Lung (tissue), 12 donors: ENCODE measurements around the gene EBPL. TPM values are rescaled to one million over a fixed set of nuclear protein-coding genes. Genes with fewer than 3 reads are reported as not detected.

Experiments used
- ATAC-seq: fragments of 200-7000 bp; cut with Tn5 transposase; one replicate; pipeline ENCODE4 v1.9.1; 2020; ENCODE audit warnings: moderate number of reproducible peaks; ENCODE audit not compliant: insufficient read depth, low FRiP score
- DNase-seq, 3 donors: peaks; one replicate each; pipeline ENCODE4 v3.0.0-alpha.2; 2013 to 2017
- H3K27ac ChIP-seq, 2 donors: one replicate each; pipeline ENCODE4 v1.5.1; 2013; ENCODE audit warnings: mild to moderate bottlenecking in 2 of 2, moderate library complexity in 2 of 2, control low read depth in 1 of 2, inconsistent platforms in 1 of 2, low read depth in 1 of 2, low read length in 1 of 2
- H3K27me3 ChIP-seq, 3 donors: one replicate each; pipeline ENCODE4 v1.5.1; 2013; ENCODE audit warnings: low read length in 2 of 3; ENCODE audit not compliant: control insufficient read depth in 3 of 3, insufficient read depth in 3 of 3
- H3K36me3 ChIP-seq, 4 donors: one replicate each; pipeline ENCODE4 v1.5.1; 2013; ENCODE audit warnings: low read length in 4 of 4, mild to moderate bottlenecking in 1 of 4, moderate library complexity in 1 of 4; ENCODE audit not compliant: control insufficient read depth in 4 of 4, insufficient read depth in 4 of 4
- H3K4me1 ChIP-seq, 5 donors: one replicate each; pipeline ENCODE4 v1.5.1; 2013; ENCODE audit warnings: low read length in 5 of 5, mild to moderate bottlenecking in 2 of 5, moderate library complexity in 1 of 5; ENCODE audit not compliant: control insufficient read depth in 5 of 5, insufficient read depth in 5 of 5
- H3K4me3 ChIP-seq: one replicate; pipeline ENCODE4 v1.5.1; 2013; ENCODE audit warnings: mild to moderate bottlenecking, control low read depth, moderate library complexity
- H3K9ac ChIP-seq, 2 donors: one replicate each; pipeline ENCODE4 v1.5.1; 2013; ENCODE audit warnings: low read length in 2 of 2, control low read depth in 1 of 2; ENCODE audit not compliant: insufficient read depth in 1 of 2
- H3K9me3 ChIP-seq, 4 donors: one replicate each; pipeline ENCODE4 v1.5.1; 2013; ENCODE audit warnings: low read length in 3 of 4, mild to moderate bottlenecking in 1 of 4, moderate library complexity in 1 of 4; ENCODE audit not compliant: control insufficient read depth in 4 of 4, insufficient read depth in 3 of 4
- WGBS, 2 donors: extraction: QIAGEN DNeasy Blood & Tissue Kit; methylation state at CpG; one replicate each; pipeline ENCODE4 v1.1.7; 2013; 5-methylcytosine and 5-hydroxymethylcytosine counted together
- polyA plus RNA-seq, 2 donors: library from polyadenylated mRNA; stranded (reverse); fragments of 200-250 nt; gene quantifications; one replicate each; pipeline ENCODE4 v1.2.1, GENCODE V29; 2013
- total RNA-seq, 2 donors: library from RNA; depleted of rRNA in 1 of 2; stranded (reverse); fragments of >200 nt in 1 of 2; gene quantifications; one replicate each; pipeline ENCODE4 v1.2.1, GENCODE V29; 2014 to 2021
- TF ChIP-seq, protein P1 (sequence below): IDR thresholded peaks from 2 replicates; pipeline ENCODE4 v1.5.1; 2012; ENCODE audit warnings: mild to moderate bottlenecking; ENCODE audit errors: control extremely low read depth, extremely low read depth
- donor health status: control.
- donor health status: control.
- donor health status: Bipolar disorder and iron deficiency.
- donor health status: healthy.
- donor health status: DM: yes; HTN: yes; CAD: no.

EBPL gene
- total and polyA plus RNA-seq, 4 donors, result 60.5 to 92.7 (median 70.1) TPM

DNA sequence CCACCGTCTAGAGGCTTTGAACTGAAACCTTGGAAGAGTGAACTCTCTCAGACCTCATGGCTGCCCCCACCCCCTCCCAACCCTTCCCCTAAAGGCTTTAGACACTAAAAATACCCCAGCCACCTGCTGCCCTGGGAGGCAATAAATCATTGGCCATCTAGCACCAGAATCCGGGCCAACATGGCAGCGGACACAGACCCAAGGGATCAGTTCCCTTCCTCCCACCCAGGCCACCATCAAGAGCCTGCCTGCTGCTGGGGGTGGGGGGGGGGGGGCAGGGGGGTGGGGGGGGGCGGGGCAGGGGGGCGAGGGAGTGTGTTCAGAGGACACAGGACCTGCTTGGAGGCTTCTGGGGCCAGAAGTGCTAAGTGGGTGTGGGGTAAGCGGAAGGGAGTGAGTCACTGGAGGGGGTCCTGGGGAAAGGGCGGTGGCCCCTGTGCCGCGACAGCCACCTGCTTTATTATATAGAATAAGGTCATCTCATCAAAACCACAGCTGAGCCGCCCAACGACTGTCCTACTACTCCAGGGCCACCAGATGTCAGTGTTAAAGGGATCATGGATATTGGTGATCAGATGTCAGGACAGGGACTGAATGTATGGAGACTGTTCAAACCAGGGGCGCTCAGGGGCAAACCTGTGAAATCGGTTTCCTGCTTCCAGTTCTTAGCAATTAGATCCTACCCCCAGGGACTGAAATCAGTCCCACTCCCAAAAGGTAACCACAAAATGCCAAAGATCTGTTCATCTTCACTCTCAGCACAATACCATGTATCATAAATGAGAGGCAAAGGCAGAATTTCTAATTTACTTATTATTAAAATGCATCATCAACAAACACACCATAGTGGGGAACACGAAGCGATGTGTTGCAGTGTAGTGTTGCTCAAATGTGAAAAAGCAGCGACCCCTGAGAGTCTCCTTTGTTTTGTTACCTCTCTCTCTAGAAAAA, 38.7 kb downstream of the EBPL start:
- H3K36me3 ChIP-seq, result no peaks in the 10 kb centered on the region
- H3K27me3 ChIP-seq, result no peaks in the 10 kb centered on the region
- H3K9me3 ChIP-seq, result no peaks in the 10 kb centered on the region
- H3K4me1 ChIP-seq, result peaks cover 0 to 6% (median 0%) of the 10 kb centered on the region in 5 donors
- no peak overlapping the region for H3K4me3 ChIP-seq
- ATAC-seq (no peak), DNase-seq (peak in 2 of 3 donors; percentile 34 to 40)
- 41 to 62% methylated on average over 14 to 16 of the region's 16 CpGs for WGBS, 2 donors
- TF ChIP-seq, protein P1, sequence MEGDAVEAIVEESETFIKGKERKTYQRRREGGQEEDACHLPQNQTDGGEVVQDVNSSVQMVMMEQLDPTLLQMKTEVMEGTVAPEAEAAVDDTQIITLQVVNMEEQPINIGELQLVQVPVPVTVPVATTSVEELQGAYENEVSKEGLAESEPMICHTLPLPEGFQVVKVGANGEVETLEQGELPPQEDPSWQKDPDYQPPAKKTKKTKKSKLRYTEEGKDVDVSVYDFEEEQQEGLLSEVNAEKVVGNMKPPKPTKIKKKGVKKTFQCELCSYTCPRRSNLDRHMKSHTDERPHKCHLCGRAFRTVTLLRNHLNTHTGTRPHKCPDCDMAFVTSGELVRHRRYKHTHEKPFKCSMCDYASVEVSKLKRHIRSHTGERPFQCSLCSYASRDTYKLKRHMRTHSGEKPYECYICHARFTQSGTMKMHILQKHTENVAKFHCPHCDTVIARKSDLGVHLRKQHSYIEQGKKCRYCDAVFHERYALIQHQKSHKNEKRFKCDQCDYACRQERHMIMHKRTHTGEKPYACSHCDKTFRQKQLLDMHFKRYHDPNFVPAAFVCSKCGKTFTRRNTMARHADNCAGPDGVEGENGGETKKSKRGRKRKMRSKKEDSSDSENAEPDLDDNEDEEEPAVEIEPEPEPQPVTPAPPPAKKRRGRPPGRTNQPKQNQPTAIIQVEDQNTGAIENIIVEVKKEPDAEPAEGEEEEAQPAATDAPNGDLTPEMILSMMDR, result peak; percentile 7
- H3K27ac ChIP-seq, result no peak overlapping the region
- no peak overlapping the region for H3K9ac ChIP-seq

- DNase-seq, result no peak
- 86% methylated on average over 17 of the region's 17 CpGs for WGBS, 2 donors
- TF ChIP-seq, protein P1, result no peak
These were observed 39.5 kb downstream of the EBPL start for GRCh38 chr13:49651570-49652354.

GRCh38 chr13:49649963-49650312, 41.3 kb downstream of the EBPL start:
- Histone ChIP-seq H3K9me3 (no peaks in the 10 kb centered on the region), H3K27me3 (no peaks in the 10 kb centered on the region), H3K27ac (no peak overlapping the region), H3K36me3 (no peaks in the 10 kb centered on the region), H3K4me3 (no peak overlapping the region), H3K9ac (no peak overlapping the region), H3K4me1 (peaks cover 0 to 6% (median 0%) of the 10 kb centered on the region in 5 donors)
- ATAC-seq (no peak), DNase-seq (no peak)
- TF ChIP-seq, protein P1, result no peak
- WGBS, 2 donors, result 82 to 85% methylated on average over 2 of the region's 2 CpGs

More at GRCh38 chr13:49651570-49652354, 39.5 kb downstream of the EBPL start:
- Histone ChIP-seq H3K4me3 (no peak overlapping the region), H3K4me1 (peaks cover 0 to 4% (median 0%) of the 10 kb centered on the region in 5 donors), H3K36me3 (no peaks in the 10 kb centered on the region), H3K9ac (no peak overlapping the region), H3K27ac (no peak overlapping the region), H3K27me3 (no peaks in the 10 kb centered on the region), H3K9me3 (no peaks in the 10 kb centered on the region)
- no peak for ATAC-seq
